HK-2 (cell line): ENCODE measurements around the gene TWNK.
"Not testable (repeated sequence)": the region's sequence is repeated elsewhere in the genome, so short reads cannot be mapped to it uniquely, and the experiment has no call there.

Experiments
- DNase-seq: peaks from one replicate; pipeline ENCODE4 v3.0.0-alpha.2; 2018; ENCODE audit not compliant: unreplicated experiment

TWNK gene

DNA sequence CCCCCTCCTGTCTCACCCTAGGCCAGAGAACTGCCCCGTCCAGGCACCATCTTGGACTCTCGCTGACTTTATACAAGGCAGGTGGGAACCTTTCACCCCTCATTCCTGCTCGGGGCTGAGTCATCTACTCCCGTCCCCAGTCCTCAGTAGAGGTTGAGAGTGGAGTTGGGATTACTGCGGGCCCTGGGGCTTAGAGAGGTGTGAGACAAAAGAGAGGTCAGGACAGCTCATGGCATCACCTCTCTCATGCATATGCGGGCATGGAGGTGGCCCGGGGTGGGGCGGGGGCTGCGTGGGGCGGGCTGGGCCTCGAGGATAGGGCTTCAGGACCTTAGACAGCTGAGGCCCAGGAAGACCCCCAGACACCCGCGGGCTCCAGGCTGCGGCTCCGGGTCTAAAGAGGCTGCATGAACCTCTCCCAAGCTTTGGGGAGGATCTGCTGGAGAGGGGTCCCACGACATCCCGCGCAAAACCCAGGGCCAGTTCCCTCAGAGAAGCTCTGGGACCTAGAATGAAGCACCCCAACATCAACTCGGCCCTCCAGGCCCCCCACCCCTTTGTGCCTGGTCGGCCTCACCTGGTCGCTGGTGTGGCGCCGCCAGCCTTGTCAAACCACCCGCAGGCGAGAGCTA, 43.3 kb downstream of the TWNK start:
- DNase-seq, result no peak

- peak; percentile 99 for DNase-seq
These were observed 43.9 kb downstream of the TWNK start, which contains the start of the genes PDZD7 and SFXN3 for GRCh38 chr10:101031128-101031795. PDZD7 (minus strand) TSS chr10:101031129; CDS start chr10:101030219, 910 bp downstream. SFXN3 (plus strand) TSS chr10:101031234; CDS start chr10:101034695, 3,461 bp downstream.

- peak; percentile 69 for DNase-seq
These were observed 44.7 kb downstream of the TWNK start for GRCh38 chr10:101031796-101032636.

DNA sequence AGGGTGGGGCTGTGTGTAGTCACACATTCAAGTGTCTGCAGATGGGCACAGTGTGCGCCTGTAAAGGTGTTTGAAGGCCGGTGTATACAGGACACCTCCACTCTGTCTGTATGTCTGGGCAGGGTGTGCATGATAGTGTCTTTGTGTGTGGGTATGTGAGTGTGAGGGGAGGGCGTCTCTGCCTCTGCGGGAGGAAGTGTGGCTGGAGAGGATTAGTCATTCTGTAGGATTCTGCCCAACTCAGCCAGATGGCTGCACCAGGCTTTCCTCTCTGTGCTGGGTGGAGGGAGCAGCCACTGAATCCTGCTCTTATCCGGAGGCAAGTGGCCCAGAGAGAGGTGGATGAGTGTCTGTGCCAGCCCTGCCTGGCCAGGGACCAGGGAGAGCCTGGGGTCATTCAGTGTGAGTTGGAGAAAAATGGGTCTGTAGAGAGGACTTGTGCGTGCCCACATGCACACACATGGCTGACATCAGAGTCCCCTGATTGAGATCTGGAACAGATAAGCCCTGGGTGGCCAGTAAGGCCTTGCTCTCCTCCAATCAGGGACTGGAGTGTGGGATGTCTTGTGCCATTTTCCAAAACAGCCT, 45.4 kb downstream of the TWNK start:
- peak; percentile 85 for DNase-seq

DNA sequence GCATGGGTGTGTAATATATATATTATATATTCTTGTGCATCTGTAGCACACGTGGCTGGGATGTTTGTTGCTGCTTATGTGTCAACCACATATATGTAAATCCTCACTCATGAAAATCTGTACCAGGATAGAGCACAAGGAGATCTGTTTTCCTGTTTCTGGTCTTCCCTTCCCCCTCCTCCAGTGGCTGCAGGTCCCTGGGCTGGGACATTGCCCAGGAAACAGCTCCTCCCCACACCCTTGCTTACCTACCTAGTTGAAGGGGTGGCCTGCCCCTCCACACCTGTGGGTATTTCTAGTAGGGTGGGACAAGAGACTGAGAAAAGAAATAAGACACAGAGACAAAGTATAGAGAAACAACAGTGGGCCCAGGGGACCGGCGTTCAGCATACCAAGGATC, 45.9 kb downstream of the TWNK start:
- DNase-seq, result no peak

DNA sequence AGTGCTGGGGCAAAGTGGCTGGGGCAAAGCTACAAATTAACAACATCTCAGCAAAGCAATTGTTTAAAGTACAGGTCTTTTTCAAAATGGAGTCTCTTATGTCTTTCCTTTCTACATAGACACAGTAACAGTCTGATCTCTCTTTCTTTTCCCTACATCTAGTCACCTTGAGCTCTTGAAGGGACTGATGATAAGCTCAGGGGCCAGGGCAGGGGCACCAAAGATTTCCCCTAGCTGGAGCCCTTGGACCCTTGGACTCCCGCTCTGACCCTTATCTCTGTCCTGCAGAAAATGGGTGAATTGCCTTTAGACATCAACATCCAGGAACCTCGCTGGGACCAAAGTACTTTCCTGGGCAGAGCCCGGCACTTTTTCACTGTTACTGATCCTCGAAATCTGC, 47.1 kb downstream of the TWNK start:
- DNase-seq, result not testable (repeated sequence)

DNA sequence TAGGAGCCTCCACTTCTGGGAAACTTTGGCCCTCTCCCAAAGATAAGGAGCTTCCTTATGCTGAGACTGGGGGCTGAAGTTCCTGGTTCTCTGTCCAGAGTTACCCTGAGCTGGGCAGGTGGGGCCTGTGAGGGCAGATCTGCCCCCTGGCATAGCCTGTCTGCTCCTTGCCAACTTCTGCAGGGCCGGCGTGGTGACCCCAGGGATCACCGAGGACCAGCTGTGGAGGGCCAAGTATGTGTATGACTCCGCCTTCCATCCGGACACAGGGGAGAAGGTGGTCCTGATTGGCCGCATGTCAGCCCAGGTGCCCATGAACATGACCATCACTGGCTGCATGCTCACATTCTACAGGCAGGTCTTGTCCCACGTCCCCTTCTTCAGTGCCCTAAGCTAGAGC, 48.0 kb downstream of the TWNK start:
- DNase-seq, result no peak

GRCh38 chr10:101035916-101036702, 48.8 kb downstream of the TWNK start:
- DNase-seq, result no peak

GRCh38 chr10:101036726-101037125, 49.4 kb downstream of the TWNK start:
- DNase-seq, result no peak

GRCh38 chr10:101038484-101038883, 51.1 kb downstream of the TWNK start:
- no peak for DNase-seq

DNA sequence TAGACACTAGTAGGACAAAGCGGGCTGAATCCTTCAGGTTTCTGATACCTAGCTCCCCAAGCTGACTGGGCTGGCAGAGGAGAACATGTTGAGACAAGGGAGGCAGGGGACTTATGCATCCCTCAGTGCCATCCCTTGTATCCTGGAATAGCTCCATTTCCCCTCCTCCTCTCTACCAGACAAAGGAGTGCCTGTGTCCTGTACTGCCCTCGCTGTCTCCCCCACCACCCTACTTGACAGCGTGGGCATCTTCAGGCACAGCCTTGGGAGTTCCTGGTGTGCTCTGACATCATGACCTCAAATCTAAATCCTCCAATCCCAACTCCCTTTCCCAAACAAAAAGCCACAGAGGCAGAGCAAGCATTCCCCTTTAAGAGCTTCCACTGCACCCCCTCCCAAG, 52.7 kb downstream of the TWNK start:
- no peak for DNase-seq

- DNase-seq, result no peak
These were observed 53.5 kb downstream of the TWNK start for GRCh38 chr10:101040851-101041250.

DNA sequence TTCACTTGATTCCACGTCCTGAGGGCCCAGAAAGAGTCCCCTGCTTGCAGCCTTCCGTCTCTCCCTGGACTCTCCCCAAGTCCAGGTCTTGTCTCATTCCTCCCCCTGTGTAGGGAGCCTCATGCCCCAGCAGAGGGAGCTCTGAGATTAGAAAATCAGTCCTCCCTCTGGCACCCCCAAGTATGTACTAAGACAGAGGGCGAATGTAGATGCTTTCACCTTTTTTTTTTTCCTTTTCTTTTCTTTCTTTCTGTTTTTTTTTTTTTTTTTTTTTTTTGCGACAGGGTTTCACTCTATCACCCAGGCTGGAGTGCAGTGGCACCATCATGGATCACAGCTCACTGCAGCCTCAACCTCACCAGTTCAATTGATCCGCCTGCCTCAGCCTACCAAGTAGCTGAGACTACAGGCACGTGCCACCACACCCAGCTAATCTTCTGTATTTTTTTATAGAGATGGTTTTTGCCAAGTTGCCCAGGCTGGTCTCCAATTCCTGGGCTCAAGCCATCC, 54.0 kb downstream of the TWNK start:
- DNase-seq, result peak; percentile 69

DNA sequence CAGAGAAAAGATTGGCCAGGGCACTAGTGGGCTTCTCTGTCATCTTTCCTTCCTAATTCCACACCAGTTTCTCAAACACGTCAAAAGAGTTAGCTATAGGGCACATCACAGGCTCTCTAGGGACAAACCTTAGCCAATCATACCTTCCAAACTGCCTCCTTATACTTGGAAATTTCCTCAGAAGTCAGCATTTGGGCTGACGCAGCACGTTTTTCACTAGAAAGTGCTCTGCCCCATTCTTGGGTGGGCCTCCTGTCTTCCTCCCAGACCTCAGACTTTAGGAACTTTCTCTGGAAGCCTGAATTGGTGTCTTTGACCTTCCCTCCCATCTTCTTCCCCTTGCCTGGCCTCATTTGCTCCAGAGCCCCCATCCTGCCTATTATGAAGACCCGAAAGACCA, 54.8 kb downstream of the TWNK start:
- DNase-seq, result no peak

- DNase-seq, result peak; percentile 99
These were observed 55.5 kb downstream of the TWNK start for GRCh38 chr10:101042667-101043362.

DNA sequence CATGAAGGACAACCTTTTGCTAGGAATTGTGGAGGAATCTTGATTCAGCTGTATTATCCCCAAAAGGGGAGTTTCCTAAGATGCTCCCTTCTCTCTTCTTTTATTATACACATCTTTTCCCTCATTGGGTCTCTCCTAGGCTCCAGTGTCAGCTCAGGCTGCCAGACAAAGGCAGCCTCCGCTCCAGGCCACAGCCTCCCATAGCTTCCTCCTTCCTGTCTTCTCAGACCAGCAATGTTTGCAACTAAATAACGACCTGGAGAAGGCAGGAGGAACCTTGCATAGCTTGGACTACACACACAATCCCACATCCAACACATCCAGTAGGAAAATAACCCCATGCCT, 56.0 kb downstream of the TWNK start:
- DNase-seq, result no peak
